Measurements from ENCODE around the gene HLA-DRA. TPM values are rescaled to one million over a fixed set of nuclear protein-coding genes. Genes with fewer than 3 reads are reported as not detected.

Gene HLA-DRA
- total RNA-seq, 2 experiments from 2014 or later: 1.1 to 1.6 TPM

GRCh38 chr6:32491700-32492099 is 52.0 kb downstream of the HLA-DRA start:
- no peaks in the 10 kb centered on the region for H3K4me1 Mint-ChIP-seq (ENCODE audit: low read depth)
- CTCF ChIA-PET: no interaction called here
- H3K4me3 Mint-ChIP-seq: no peak overlapping the region
- no peak overlapping the region for H3K27ac Mint-ChIP-seq
- intact Hi-C loops (cut with micrococcal nuclease): no loop called here
- no peaks in the 10 kb centered on the region for H3K27me3 Mint-ChIP-seq (ENCODE audit: low read depth)
- no peaks in the 10 kb centered on the region for H3K9me3 Mint-ChIP-seq
- no peaks in the 10 kb centered on the region for H3K36me3 Mint-ChIP-seq (ENCODE audit: low read depth)
- DNase-seq: no peak

GRCh38 chr6:32492351-32492750 is 52.7 kb downstream of the HLA-DRA start:
- no peak for DNase-seq
- Mint-ChIP-seq H3K27me3 (ENCODE audit: low read depth) (no peaks in the 10 kb centered on the region), H3K4me3 (no peak overlapping the region), H3K36me3 (ENCODE audit: low read depth) (no peaks in the 10 kb centered on the region), H3K9me3 (no peaks in the 10 kb centered on the region), H3K4me1 (ENCODE audit: low read depth) (no peaks in the 10 kb centered on the region), H3K27ac (no peak overlapping the region)
- intact Hi-C loops (cut with micrococcal nuclease): no loop called here
- CTCF ChIA-PET: no interaction called here

Other genes with a start within 250 kb of the HLA-DRA start
- gene PBX2, start 249.7 kb upstream of the HLA-DRA start, total RNA-seq: 10 to 100 TPM; 46.5 to 47.7 TPM
- gene GPSM3, start 247.2 kb upstream of the HLA-DRA start, total RNA-seq: 10 to 100 TPM; 71.8 to 72.1 TPM
- gene NOTCH4, start 215.8 kb upstream of the HLA-DRA start, total RNA-seq: under 1 TPM in 1 of 2 experiments, not detected in 1; 0.50 TPM
- gene TSBP1, start 68.0 kb upstream of the HLA-DRA start, total RNA-seq: not detected
- not detected for gene BTNL2, start 32.7 kb upstream of the HLA-DRA start, total RNA-seq
- under 1 TPM; 0.33 to 0.42 TPM for gene HLA-DRB5, start 90.4 kb downstream of the HLA-DRA start, total RNA-seq
- 1 to 10 TPM; 4.1 to 4.2 TPM for gene HLA-DRB1, start 150.0 kb downstream of the HLA-DRA start, total RNA-seq
- under 1 TPM; 0.81 to 0.93 TPM for gene HLA-DQA1, start 197.5 kb downstream of the HLA-DRA start, total RNA-seq
- 1 to 10 TPM; 6.2 to 7.4 TPM for gene HLA-DQB1, start 226.8 kb downstream of the HLA-DRA start, total RNA-seq

All from activated naive CD4-positive, alpha-beta T cell treated with anti-CD3 and anti-CD28 coated beads for 36 hours (primary cell).